ENCODE results near the gene SULT2B1.

Gene SULT2B1

GRCh38 chr19:48595833-48596232, 43.9 kb downstream of the SULT2B1 start:
- ChIA-PET CTCF (interaction anchor here (1.4 kb wide), 1 partner anchor 12 kb away, joined by 7 read pairs; no protein-coding TSS in a partner anchor), POLR2A (ENCODE audit: low non-redundant PET) (no interaction called here)
- TF ChIP-seq CTCF (conservative IDR thresholded peaks at IDR 0.05; ENCODE audit: low read depth), result no peak
- no peak for DNase-seq (ENCODE audit: low spot score)
- H3K27ac ChIP-seq, result no peak overlapping the region

- ChIA-PET POLR2A (ENCODE audit: low non-redundant PET) (no interaction called here), CTCF (no interaction called here)
- no peak for TF ChIP-seq CTCF (conservative IDR thresholded peaks at IDR 0.05; ENCODE audit: low read depth)
- no peak overlapping the region for H3K27ac ChIP-seq
- DNase-seq (ENCODE audit: low spot score), result no peak
Observed at GRCh38 chr19:48596237-48596636, 44.3 kb downstream of the SULT2B1 start.

GRCh38 chr19:48596679-48597465, 44.9 kb downstream of the SULT2B1 start:
- no peak for DNase-seq (ENCODE audit: low spot score)
- ChIA-PET POLR2A (ENCODE audit: low non-redundant PET) (no interaction called here), CTCF (no interaction called here)
- no peak overlapping the region for H3K27ac ChIP-seq
- no peak for TF ChIP-seq CTCF (conservative IDR thresholded peaks at IDR 0.05; ENCODE audit: low read depth)

GRCh38 chr19:48598996-48599700, 47.2 kb downstream of the SULT2B1 start:
- DNase-seq (ENCODE audit: low spot score), result no peak
- TF ChIP-seq CTCF (conservative IDR thresholded peaks at IDR 0.05; ENCODE audit: low read depth), result no peak
- POLR2A ChIA-PET (ENCODE audit: low non-redundant PET), result no interaction called here
- CTCF ChIA-PET, result no interaction called here
- H3K27ac ChIP-seq, result no peak overlapping the region

- POLR2A ChIA-PET (ENCODE audit: low non-redundant PET), result no interaction called here
Observed at GRCh38 chr19:48600679-48601417, 48.9 kb downstream of the SULT2B1 start.

More at GRCh38 chr19:48600679-48601417, 48.9 kb downstream of the SULT2B1 start:
- CTCF ChIA-PET, result interaction anchor here (0.7 kb wide), 1 partner anchor 414 kb away, joined by 5 read pairs; no protein-coding TSS in a partner anchor
- no peak for TF ChIP-seq CTCF (conservative IDR thresholded peaks at IDR 0.05; ENCODE audit: low read depth)
- no peak for DNase-seq (ENCODE audit: low spot score)
- H3K27ac ChIP-seq, result no peak overlapping the region

Data from RWPE1 (cell line).